HEK293T (cell line): ENCODE results near the gene RPS6KA1.
"Not testable (repeated sequence)": the region's sequence is repeated elsewhere in the genome, so short reads cannot be mapped to it uniquely, and the experiment has no call there.

Source experiments
- CTCF ChIA-PET: fragments of 350-600 bp; formaldehyde crosslinking; extraction: SDS; loops from one replicate; lab custom pipeline; 2021; ENCODE audit warnings: antibody characterized with exemption, inconsistent platforms; lab: Yijun Ruan, JAX
- POLR2A ChIA-PET: fragments of 350-600 bp; formaldehyde crosslinking; extraction: SDS; loops from one replicate; lab custom pipeline; 2020; ENCODE audit warnings: antibody characterized with exemption, inconsistent platforms; lab: Yijun Ruan, JAX
- DNase-seq: peaks from one replicate; pipeline ENCODE4 v3.0.0; 2012; ENCODE audit warnings: mixed read lengths; ENCODE audit errors: extremely low spot score
- ARNT ChIP-seq: fragments of 450-650 bp; IDR thresholded peaks from 2 replicates; pipeline ENCODE4 v1.6.1; 2017; ENCODE audit warnings: mild to moderate bottlenecking
- BHLHE40 ChIP-seq: fragments of 450-650 bp; IDR thresholded peaks from 2 replicates; pipeline ENCODE4 v1.6.1; 2016; ENCODE audit warnings: mild to moderate bottlenecking, moderate library complexity, borderline replicate concordance
- CTBP1 ChIP-seq: fragments of 450-650 bp; IDR thresholded peaks from 2 replicates; pipeline ENCODE4 v1.6.1; 2016; ENCODE audit warnings: borderline replicate concordance
- ELF4 ChIP-seq: fragments of 450-650 bp; IDR thresholded peaks from 2 replicates; pipeline ENCODE4 v1.6.1; 2017; ENCODE audit warnings: antibody characterized with exemption
- FOXA1 ChIP-seq: fragments of 450-650 bp; IDR thresholded peaks from 2 replicates; pipeline ENCODE4 v1.6.1; 2016; ENCODE audit warnings: mild to moderate bottlenecking
- FOXK2 ChIP-seq: fragments of 450-650 bp; IDR thresholded peaks from 2 replicates; pipeline ENCODE4 v1.6.1; 2016; ENCODE audit warnings: mild to moderate bottlenecking
- FOXM1 ChIP-seq: fragments of 450-650 bp; IDR thresholded peaks from 2 replicates; pipeline ENCODE4 v1.6.1; 2017; ENCODE audit warnings: mild to moderate bottlenecking, borderline replicate concordance
- HDGF ChIP-seq: fragments of 450-650 bp; IDR thresholded peaks from 2 replicates; pipeline ENCODE4 v1.6.1; 2017; ENCODE audit warnings: antibody characterized with exemption, borderline replicate concordance
- L3MBTL2 ChIP-seq: fragments of 450-650 bp; conservative IDR thresholded peaks from 2 replicates; pipeline ENCODE4 v1.6.1; 2016; ENCODE audit warnings: mild to moderate bottlenecking
- LEF1 ChIP-seq: fragments of 450-650 bp; IDR thresholded peaks from 2 replicates; pipeline ENCODE4 v1.6.1; 2017; ENCODE audit warnings: mild to moderate bottlenecking, borderline replicate concordance
- NFRKB ChIP-seq: fragments of 450-650 bp; IDR thresholded peaks from 2 replicates; pipeline ENCODE4 v1.6.1; 2016; ENCODE audit warnings: mild to moderate bottlenecking, moderate library complexity
- SP1 ChIP-seq: fragments of 450-650 bp; IDR thresholded peaks from 2 replicates; pipeline ENCODE4 v1.6.1; 2017
- SUZ12 ChIP-seq: fragments of 450-650 bp; IDR thresholded peaks from 2 replicates; pipeline ENCODE4 v1.6.1; 2016; ENCODE audit warnings: mild to moderate bottlenecking
- TARDBP ChIP-seq: fragments of 450-650 bp; IDR thresholded peaks from 2 replicates; pipeline ENCODE4 v1.6.1; 2016
- ZNF384 ChIP-seq: fragments of 450-650 bp; IDR thresholded peaks from 2 replicates; pipeline ENCODE4 v1.6.1; 2016
- TF ChIP-seq, protein P1 (sequence below): fragments of 450-650 bp; IDR thresholded peaks from 2 replicates; pipeline ENCODE4 v1.6.1; 2016

The RPS6KA1 gene

GRCh38 chr1:26602378-26602959 lies 72.9 kb downstream of the RPS6KA1 start:
- POLR2A ChIA-PET = interaction anchor here (0.7 to 3.5 kb wide), 4 partner anchors 90 to 279 kb away, joined by 3 to 24 read pairs (median 8); partner anchors contain the start of gene PIGV
- CTCF ChIA-PET = interaction anchor here (0.6 to 4.4 kb wide), 16 partner anchors 9 to 263 kb away, joined by 3 to 51 read pairs (median 3); partner anchors contain the start of gene PIGV
- TF ChIP-seq L3MBTL2 (no peak), ZNF384 (no peak), CTBP1 (no peak), FOXM1 (no peak), ARNT (no peak), ELF4 (no peak), SUZ12 (no peak), FOXK2 (no peak), NFRKB (no peak), SP1 (no peak), TARDBP (no peak), FOXA1 (no peak), BHLHE40 (no peak), HDGF (no peak), LEF1 (no peak)
- TF ChIP-seq, protein P1, sequence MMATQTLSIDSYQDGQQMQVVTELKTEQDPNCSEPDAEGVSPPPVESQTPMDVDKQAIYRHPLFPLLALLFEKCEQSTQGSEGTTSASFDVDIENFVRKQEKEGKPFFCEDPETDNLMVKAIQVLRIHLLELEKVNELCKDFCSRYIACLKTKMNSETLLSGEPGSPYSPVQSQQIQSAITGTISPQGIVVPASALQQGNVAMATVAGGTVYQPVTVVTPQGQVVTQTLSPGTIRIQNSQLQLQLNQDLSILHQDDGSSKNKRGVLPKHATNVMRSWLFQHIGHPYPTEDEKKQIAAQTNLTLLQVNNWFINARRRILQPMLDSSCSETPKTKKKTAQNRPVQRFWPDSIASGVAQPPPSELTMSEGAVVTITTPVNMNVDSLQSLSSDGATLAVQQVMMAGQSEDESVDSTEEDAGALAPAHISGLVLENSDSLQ = no peak
- peak; percentile 53 for DNase-seq

DNA sequence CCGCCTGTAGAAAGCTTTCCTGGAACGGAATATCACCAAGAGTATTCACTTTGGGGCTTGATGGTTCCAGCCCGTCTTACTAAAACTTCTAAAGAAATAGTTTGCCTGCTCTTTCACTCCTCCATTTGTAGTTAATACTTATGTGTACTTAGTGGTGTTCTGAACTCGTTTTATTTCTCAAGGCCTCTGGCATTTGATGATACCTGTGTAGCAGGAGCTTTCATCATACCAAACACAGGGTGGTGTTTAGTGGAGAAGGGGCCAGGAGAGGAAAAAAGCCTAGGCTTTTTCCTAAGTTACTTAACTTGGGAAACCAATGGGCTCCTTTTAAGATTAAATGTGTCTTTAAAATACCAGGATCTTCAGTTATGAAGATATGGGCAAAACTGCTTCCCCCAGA lies 74.3 kb downstream of the RPS6KA1 start:
- no peak for DNase-seq
- ChIA-PET CTCF (interaction anchor here (0.6 to 4.4 kb wide), 5 partner anchors 9 to 186 kb away, joined by 3 to 51 read pairs (median 3); partner anchors contain the start of gene PIGV), POLR2A (interaction anchor here (0.9 to 3.5 kb wide), 4 partner anchors 11 to 185 kb away, joined by 3 to 24 read pairs (median 12); partner anchors contain the start of gene PIGV)
- TF ChIP-seq FOXK2 (no peak), TARDBP (no peak), ZNF384 (no peak), SUZ12 (no peak), ELF4 (no peak), HDGF (no peak), L3MBTL2 (no peak), NFRKB (no peak), SP1 (no peak), FOXM1 (no peak), CTBP1 (no peak), FOXA1 (no peak), LEF1 (no peak), ARNT (no peak), BHLHE40 (no peak)
- TF ChIP-seq, protein P1 = no peak

DNA sequence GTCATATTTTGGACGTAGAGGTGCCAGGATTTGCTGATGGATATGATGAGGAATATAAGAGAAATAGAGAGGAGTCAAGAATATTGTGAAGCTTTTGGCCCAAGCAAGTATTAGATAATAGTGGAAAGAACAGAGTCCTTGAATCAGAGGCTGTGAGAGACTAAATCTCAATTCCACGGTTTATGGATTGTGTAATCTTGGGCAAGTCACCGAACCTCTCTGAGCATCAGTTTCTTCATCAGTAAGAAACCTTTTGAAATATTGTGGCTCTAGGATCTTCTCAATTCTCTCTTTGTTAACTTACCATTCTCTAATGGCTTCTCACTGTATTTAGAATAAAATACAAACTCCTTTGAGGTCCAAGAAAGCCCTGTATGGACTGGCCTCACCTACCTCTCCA lies 77.6 kb downstream of the RPS6KA1 start:
- no peak for DNase-seq
- CTCF ChIA-PET = no interaction called here
- POLR2A ChIA-PET = no interaction called here
- TF ChIP-seq SP1 (no peak), L3MBTL2 (no peak)

GRCh38 chr1:26608895-26609294 lies 79.3 kb downstream of the RPS6KA1 start:
- DNase-seq = no peak
- CTCF ChIA-PET = interaction anchor here (0.5 to 0.9 kb wide), 2 partner anchors 68 to 192 kb away, joined by 3 read pairs; no protein-coding TSS in a partner anchor
- TF ChIP-seq SP1 (no peak), ARNT (no peak), FOXM1 (no peak)
- POLR2A ChIA-PET = interaction anchor here (1.0 kb wide), 1 partner anchor 83 kb away, joined by 3 read pairs; no protein-coding TSS in a partner anchor

GRCh38 chr1:26610781-26611180 lies 81.2 kb downstream of the RPS6KA1 start:
- CTCF ChIA-PET = interaction anchor here (1.4 kb wide), 1 partner anchor 178 kb away, joined by 5 read pairs; no protein-coding TSS in a partner anchor
- POLR2A ChIA-PET = interaction anchor here (1.0 to 1.1 kb wide), 2 partner anchors 87 to 178 kb away, joined by 3 read pairs; no protein-coding TSS in a partner anchor

GRCh38 chr1:26612627-26613026 lies 83.1 kb downstream of the RPS6KA1 start:
- CTCF ChIA-PET = interaction anchor here (0.6 kb wide), 1 partner anchor 176 kb away, joined by 3 read pairs; no protein-coding TSS in a partner anchor
- POLR2A ChIA-PET = interaction anchor here (0.6 kb wide), 1 partner anchor 45 kb away, joined by 3 read pairs; no protein-coding TSS in a partner anchor

More at GRCh38 chr1:26610781-26611180, 81.2 kb downstream of the RPS6KA1 start:
- DNase-seq = no peak
- no peak for TF ChIP-seq FOXK2
- TF ChIP-seq, protein P1 = no peak
- TF ChIP-seq TARDBP = no peak
- no peak for TF ChIP-seq FOXM1
- no peak for TF ChIP-seq FOXA1
- TF ChIP-seq ELF4 = no peak
- no peak for TF ChIP-seq L3MBTL2
- TF ChIP-seq ZNF384 = no peak
- no peak for TF ChIP-seq SUZ12
- TF ChIP-seq BHLHE40 = no peak
- TF ChIP-seq SP1 = no peak
- TF ChIP-seq ARNT = no peak

More at GRCh38 chr1:26612627-26613026, 83.1 kb downstream of the RPS6KA1 start:
- not testable (repeated sequence) for DNase-seq
